B cell (primary cell): ENCODE data around the gene PREB. TPM values are rescaled to one million over a fixed set of nuclear protein-coding genes. Genes with fewer than 3 reads are reported as not detected.

Experiments
- ATAC-seq: fragments of 200-7000 bp; cut with Tn5 transposase; one replicate; pipeline ENCODE4 v1.10.0; 2021; ENCODE audit warnings: low read depth, mild to moderate bottlenecking, moderate number of reproducible peaks, moderate library complexity
- CTCF ChIA-PET: fragments of 350-600 bp; sonication (Branson Sonifier 250); formaldehyde crosslinking; loops from one replicate; lab custom pipeline; 2021; ENCODE audit warnings: antibody characterized with exemption, inconsistent platforms; lab: Charles Lee
- POLR2A ChIA-PET: fragments of 350-600 bp; sonication (Branson Sonifier 250); formaldehyde crosslinking; loops from one replicate; lab custom pipeline; 2021; ENCODE audit warnings: antibody characterized with exemption; lab: Charles Lee
- DNase-seq: peaks from one replicate; pipeline ENCODE4 v3.0.0; 2013
- H2AFZ ChIP-seq: 2 replicates; pipeline ENCODE4 v1.6.1; 2012; ENCODE audit warnings: mild to moderate bottlenecking, low read depth, low read length; ENCODE audit not compliant: insufficient read depth, poor library complexity, severe bottlenecking
- H3K27ac ChIP-seq, 2 donors: 1 replicate in 1 of 2; 2 replicates in 1 of 2; pipeline ENCODE4 v1.5.1; 2012 to 2013; ENCODE audit warnings: low read length in 2 of 2, mild to moderate bottlenecking in 2 of 2, moderate library complexity in 1 of 2
- H3K27me3 ChIP-seq, 4 experiments: fragments of 200-600 bp in 1 of 4; sonication (generic) in 1 of 4; replicated peaks in 1 of 4; 1 replicate in 2 of 4; 2 replicates in 2 of 4; pipeline versions ENCODE4 v1.6.1 to v1.7.0; 2013 to 2016; ENCODE audit warnings: low read length in 3 of 4, mild to moderate bottlenecking in 2 of 4, mixed read lengths in 1 of 4, moderate library complexity in 1 of 4; ENCODE audit not compliant: insufficient read depth in 4 of 4, control insufficient read depth in 3 of 4; ENCODE audit errors: control extremely low read depth in 1 of 4
- H3K36me3 ChIP-seq, 2 experiments: replicated peaks in 1 of 2; 1 replicate in 1 of 2; 2 replicates in 1 of 2; pipeline versions ENCODE4 v1.6.1 to v1.7.1; 2013; ENCODE audit warnings: low read length in 1 of 2; ENCODE audit not compliant: insufficient read depth in 2 of 2, control insufficient read depth in 1 of 2; ENCODE audit errors: control extremely low read depth in 1 of 2, extremely low read depth in 1 of 2
- H3K4me1 ChIP-seq, 2 donors: fragments of 200-600 bp in 1 of 2; sonication (generic) in 1 of 2; 1 replicate in 1 of 2; 2 replicates in 1 of 2; pipeline versions ENCODE4 v1.5.1 to v1.6.1; 2013 to 2017; ENCODE audit warnings: low read length in 2 of 2; ENCODE audit not compliant: control insufficient read depth in 2 of 2, insufficient read depth in 2 of 2
- H3K4me2 ChIP-seq: replicated peaks from 2 replicates; pipeline ENCODE3; 2012; ENCODE audit warnings: mild to moderate bottlenecking, low read depth, low read length; ENCODE audit not compliant: poor library complexity, severe bottlenecking
- H3K4me3 ChIP-seq, 5 experiments: fragments of 200-600 bp in 1 of 5; sonication (generic) in 1 of 5; 1 replicate in 3 of 5; 2 replicates in 2 of 5; pipeline versions ENCODE4 v1.5.1 to v1.7.0; 2011 to 2016; ENCODE audit warnings: low read length in 4 of 5, mild to moderate bottlenecking in 4 of 5, low read depth in 2 of 5, control low read depth in 1 of 5, moderate library complexity in 1 of 5; ENCODE audit not compliant: insufficient read depth in 1 of 5; ENCODE audit errors: control extremely low read depth in 1 of 5, extremely low read depth in 1 of 5
- H3K79me2 ChIP-seq: fragments of 200-600 bp; sonication (generic); one replicate; pipeline ENCODE4 v1.6.0; 2016; ENCODE audit warnings: low read length; ENCODE audit not compliant: control insufficient read depth, insufficient read depth
- H3K9ac ChIP-seq: fragments of 200-600 bp; sonication (generic); 2 replicates; pipeline ENCODE4 v1.6.1; 2017; ENCODE audit warnings: mild to moderate bottlenecking, low read length, moderate library complexity
- H3K9me3 ChIP-seq, 3 donors: one replicate each; pipeline versions ENCODE4 v1.6.1 to v1.7.1; 2013; ENCODE audit warnings: low read length in 2 of 3; ENCODE audit not compliant: control insufficient read depth in 2 of 3, insufficient read depth in 1 of 3; ENCODE audit errors: control extremely low read depth in 1 of 3
- H4K20me1 ChIP-seq: 2 replicates; pipeline ENCODE4 v1.6.0; 2012; ENCODE audit warnings: mild to moderate bottlenecking, low read length; ENCODE audit not compliant: insufficient read depth, control insufficient read depth, poor library complexity, severe bottlenecking
- H3K27ac Mint-ChIP-seq: one replicate; pipeline ENCODE4 v1.8.0; 2021; ENCODE audit warnings: mixed read lengths
- H3K27me3 Mint-ChIP-seq: one replicate; pipeline ENCODE4 v1.8.0; 2021; ENCODE audit warnings: mixed read lengths
- H3K4me1 Mint-ChIP-seq: one replicate; pipeline ENCODE4 v1.8.0; 2021; ENCODE audit warnings: mixed read lengths
- H3K4me3 Mint-ChIP-seq: one replicate; pipeline ENCODE4 v1.8.0; 2021; ENCODE audit warnings: mixed read lengths
- H3K9me3 Mint-ChIP-seq: one replicate; pipeline ENCODE4 v1.8.0; 2022; ENCODE audit warnings: mixed read lengths; ENCODE audit not compliant: insufficient read depth
- CTCF ChIP-seq: fragments of 200-600 bp; IDR thresholded peaks from one replicate; pipeline ENCODE4 v1.8.0; 2022; ENCODE audit warnings: antibody characterized with exemption, mild to moderate bottlenecking
- EZH2 ChIP-seq: IDR thresholded peaks from 2 replicates; pipeline ENCODE4 v1.6.1; 2012; ENCODE audit warnings: borderline replicate concordance, low read depth, mild to moderate bottlenecking, moderate library complexity, low read length; ENCODE audit not compliant: insufficient read depth, poor library complexity, severe bottlenecking
- WGBS: methylation state at CpG from one replicate; pipeline ENCODE4 v1.1.5; 2013; ENCODE audit warnings: missing lambda C conversion rate; ENCODE audit not compliant: insufficient coverage; 5-methylcytosine and 5-hydroxymethylcytosine counted together
- intact Hi-C: fragments of 100-400 bp; cut with micrococcal nuclease; formaldehyde crosslinking; loops from one replicate; pipeline ENCODE4 v1.10.0; 2022
- polyA plus RNA-seq: library from polyadenylated mRNA; depleted of rRNA; stranded (reverse); fragments of >200 nt; gene quantifications from 2 replicates; pipeline ENCODE4 v1.2.3, GENCODE V29; 2012
- total RNA-seq, 2 donors: library from RNA; stranded (reverse); fragments of 120-200 nt in 1 of 2; gene quantifications; 1 replicate in 1 of 2; 2 replicates in 1 of 2; pipeline versions ENCODE4 v1.2.3 to v1.2.4, GENCODE V29; 2013 to 2022

The PREB gene
- total and polyA plus RNA-seq, 2 donors (not counting 1 experiment from before 2014, with no cell fraction given): 46.0 to 88.9 TPM

GRCh38 chr2:27127883-27128667 is 6.4 kb downstream of the PREB start:
- Mint-ChIP-seq H3K4me1 (peaks cover 16% of the 10 kb centered on the region), H3K27me3 (peaks cover 1% of the 10 kb centered on the region), H3K4me3 (no peak overlapping the region), H3K9me3 (no peaks in the 10 kb centered on the region), H3K27ac (no peak overlapping the region)
- no peak for TF ChIP-seq CTCF
- TF ChIP-seq EZH2: no peak
- Histone ChIP-seq H3K27me3 (no peaks in the 10 kb centered on the region), H3K27ac (no peak overlapping the region), H2AFZ (no peak overlapping the region), H3K9me3 (no peaks in the 10 kb centered on the region), H4K20me1 (no peaks in the 10 kb centered on the region), H3K4me1 (peaks cover 8 to 12% of the 10 kb centered on the region in 2 donors), H3K4me2 (no peak overlapping the region), H3K79me2 (no peaks in the 10 kb centered on the region), H3K4me3 (no peak overlapping the region), H3K36me3 (peaks cover 0 to 30% of the 10 kb centered on the region in 2 experiments), H3K9ac (no peak overlapping the region)
- 95% methylated on average over 8 of the region's 9 CpGs for WGBS
- ATAC-seq (no peak), DNase-seq (no peak)
- ChIA-PET CTCF (no interaction called here), POLR2A (no interaction called here)
- intact Hi-C loops: no loop called here

DNA sequence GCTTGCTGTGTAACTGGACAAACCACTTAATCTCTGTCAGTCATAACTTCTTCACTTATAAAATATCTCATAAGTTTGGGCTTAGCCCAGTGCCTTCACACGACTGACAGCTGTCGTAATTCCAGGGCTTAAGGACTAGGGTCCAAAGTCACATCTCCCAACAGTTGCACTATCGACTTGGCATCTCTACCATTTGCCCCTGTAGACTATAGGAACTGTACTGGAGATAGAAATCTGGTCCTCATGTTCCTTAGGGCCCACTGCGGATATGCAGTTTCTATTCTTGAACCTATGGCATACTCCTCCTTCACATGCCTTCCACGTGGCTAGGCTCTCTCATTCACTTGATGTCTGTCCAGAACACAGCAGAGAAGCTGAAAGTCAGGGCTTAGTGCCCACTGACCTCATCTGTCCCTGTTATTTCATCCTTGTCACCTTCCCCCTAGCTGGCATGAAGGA is 8.2 kb downstream of the PREB start:
- no peak overlapping the region for H3K4me3 Mint-ChIP-seq
- Histone ChIP-seq H3K27me3 (no peaks in the 10 kb centered on the region), H3K9ac (no peak overlapping the region), H3K4me3 (no peak overlapping the region), H3K36me3 (peaks cover 0 to 14% of the 10 kb centered on the region in 2 experiments), H3K4me1 (peaks cover 12% of the 10 kb centered on the region in 2 donors), H2AFZ (no peak overlapping the region), H3K4me2 (no peak overlapping the region), H4K20me1 (no peaks in the 10 kb centered on the region), H3K27ac (no peak overlapping the region), H3K9me3 (no peaks in the 10 kb centered on the region), H3K79me2 (no peaks in the 10 kb centered on the region)
- peaks cover 14% of the 10 kb centered on the region for H3K4me1 Mint-ChIP-seq
- WGBS: 88% methylated on average over 4 of the region's 5 CpGs
- ChIA-PET CTCF (interaction anchor here (1.5 kb wide), 1 partner anchor 164 kb away, joined by 3 read pairs; no protein-coding TSS in a partner anchor), POLR2A (interaction anchor here (0.7 kb wide), 1 partner anchor 24 kb away, joined by 6 read pairs; no protein-coding TSS in a partner anchor)
- DNase-seq: no peak
- ATAC-seq: no peak
- H3K9me3 Mint-ChIP-seq: no peaks in the 10 kb centered on the region
- intact Hi-C loops: no loop called here
- H3K27me3 Mint-ChIP-seq: peaks cover 12% of the 10 kb centered on the region
- H3K27ac Mint-ChIP-seq: no peak overlapping the region
- TF ChIP-seq CTCF: no peak
- no peak for TF ChIP-seq EZH2
